Raji (cell line): ENCODE measurements around the gene TRAPPC10.

ENCODE experiments used
- POLR2A ChIP-seq: IDR thresholded peaks from 2 replicates; pipeline ENCODE4 v1.6.1; 2011; ENCODE audit warnings: low read depth, low read length, control low read depth; ENCODE audit not compliant: insufficient read depth

Gene TRAPPC10

GRCh38 chr21:44058652-44058964 is 46.5 kb downstream of the TRAPPC10 start:
- no peak for TF ChIP-seq POLR2A

GRCh38 chr21:44058981-44059380 is 46.9 kb downstream of the TRAPPC10 start:
- no peak for TF ChIP-seq POLR2A

- no peak for TF ChIP-seq POLR2A
These were observed 47.6 kb downstream of the TRAPPC10 start for GRCh38 chr21:44059710-44060109.

GRCh38 chr21:44062380-44062779 is 50.3 kb downstream of the TRAPPC10 start:
- no peak for TF ChIP-seq POLR2A

- no peak for TF ChIP-seq POLR2A
These were observed 51.2 kb downstream of the TRAPPC10 start for GRCh38 chr21:44063151-44063912.

- no peak for TF ChIP-seq POLR2A
These were observed 52.8 kb downstream of the TRAPPC10 start for GRCh38 chr21:44064852-44065403.

GRCh38 chr21:44065428-44065827 is 53.3 kb downstream of the TRAPPC10 start:
- TF ChIP-seq POLR2A, result no peak

- no peak for TF ChIP-seq POLR2A
These were observed 54.0 kb downstream of the TRAPPC10 start for GRCh38 chr21:44066116-44066515.

GRCh38 chr21:44067011-44067839 is 55.1 kb downstream of the TRAPPC10 start:
- TF ChIP-seq POLR2A, result no peak

GRCh38 chr21:44070391-44070790 is 58.3 kb downstream of the TRAPPC10 start:
- TF ChIP-seq POLR2A, result no peak

- TF ChIP-seq POLR2A, result no peak
These were observed 59.4 kb downstream of the TRAPPC10 start for GRCh38 chr21:44071359-44072104.

- no peak for TF ChIP-seq POLR2A
These were observed 60.0 kb downstream of the TRAPPC10 start for GRCh38 chr21:44072111-44072510.

GRCh38 chr21:44074315-44074958 is 62.3 kb downstream of the TRAPPC10 start:
- TF ChIP-seq POLR2A, result no peak

GRCh38 chr21:44076316-44076715 is 64.2 kb downstream of the TRAPPC10 start:
- no peak for TF ChIP-seq POLR2A
